ENCODE results near the gene GHR.

GHR gene

DNA sequence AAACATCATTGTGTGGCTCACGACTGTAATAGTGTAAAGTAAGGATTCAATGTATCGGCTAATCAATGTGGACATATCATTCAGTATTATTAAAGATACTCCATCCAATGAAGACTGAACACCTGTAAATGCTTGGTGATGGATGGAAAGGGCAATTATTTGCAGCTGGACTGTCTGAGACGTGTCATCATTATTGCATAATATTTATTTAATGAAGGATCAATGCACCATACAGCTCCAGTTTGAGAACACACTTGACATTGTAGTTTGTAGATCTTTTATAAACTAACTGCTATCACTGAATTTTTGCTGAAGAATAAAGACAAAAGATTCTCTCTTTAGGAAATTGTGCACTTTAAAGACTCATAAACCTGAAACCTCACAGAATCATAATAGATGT is 215.7 kb downstream of the GHR start:
- no peak overlapping the region for H3K4me3 ChIP-seq (ENCODE audit: low read depth, low read length)
- POLR2A ChIA-PET: no interaction called here
- DNase-seq (ENCODE audit: low read depth, low spot score): no peak
- CTCF ChIA-PET: no interaction called here
- TF ChIP-seq, protein P1, sequence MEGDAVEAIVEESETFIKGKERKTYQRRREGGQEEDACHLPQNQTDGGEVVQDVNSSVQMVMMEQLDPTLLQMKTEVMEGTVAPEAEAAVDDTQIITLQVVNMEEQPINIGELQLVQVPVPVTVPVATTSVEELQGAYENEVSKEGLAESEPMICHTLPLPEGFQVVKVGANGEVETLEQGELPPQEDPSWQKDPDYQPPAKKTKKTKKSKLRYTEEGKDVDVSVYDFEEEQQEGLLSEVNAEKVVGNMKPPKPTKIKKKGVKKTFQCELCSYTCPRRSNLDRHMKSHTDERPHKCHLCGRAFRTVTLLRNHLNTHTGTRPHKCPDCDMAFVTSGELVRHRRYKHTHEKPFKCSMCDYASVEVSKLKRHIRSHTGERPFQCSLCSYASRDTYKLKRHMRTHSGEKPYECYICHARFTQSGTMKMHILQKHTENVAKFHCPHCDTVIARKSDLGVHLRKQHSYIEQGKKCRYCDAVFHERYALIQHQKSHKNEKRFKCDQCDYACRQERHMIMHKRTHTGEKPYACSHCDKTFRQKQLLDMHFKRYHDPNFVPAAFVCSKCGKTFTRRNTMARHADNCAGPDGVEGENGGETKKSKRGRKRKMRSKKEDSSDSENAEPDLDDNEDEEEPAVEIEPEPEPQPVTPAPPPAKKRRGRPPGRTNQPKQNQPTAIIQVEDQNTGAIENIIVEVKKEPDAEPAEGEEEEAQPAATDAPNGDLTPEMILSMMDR (IDR thresholded peaks at IDR 0.05; ENCODE audit: insufficient read depth, low read length, missing control alignments): no peak

DNA sequence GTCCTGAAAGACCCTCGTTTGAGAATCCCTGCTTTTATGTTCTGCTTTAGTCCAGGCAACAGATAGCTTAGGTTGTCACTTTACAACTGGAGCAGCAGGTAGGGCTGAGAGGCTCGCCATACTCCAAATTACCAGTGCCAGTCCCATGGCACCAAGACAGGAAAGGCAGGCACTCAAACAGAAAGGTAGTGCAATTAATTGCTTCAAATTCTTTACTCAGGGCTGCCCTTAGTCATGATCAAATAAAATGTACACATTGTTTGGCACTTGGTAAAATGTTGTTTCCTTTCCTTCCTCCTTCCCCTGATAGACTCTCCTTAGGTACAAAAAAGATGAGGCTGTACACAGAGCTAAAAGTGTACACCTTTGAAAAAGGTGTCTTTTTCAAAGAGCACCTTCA is 217.6 kb downstream of the GHR start:
- H3K4me3 ChIP-seq (ENCODE audit: low read depth, low read length): no peak overlapping the region
- TF ChIP-seq, protein P1 (IDR thresholded peaks at IDR 0.05; ENCODE audit: insufficient read depth, low read length, missing control alignments): no peak
- DNase-seq (ENCODE audit: low read depth, low spot score): no peak
- POLR2A ChIA-PET: no interaction called here
- CTCF ChIA-PET: no interaction called here

DNA sequence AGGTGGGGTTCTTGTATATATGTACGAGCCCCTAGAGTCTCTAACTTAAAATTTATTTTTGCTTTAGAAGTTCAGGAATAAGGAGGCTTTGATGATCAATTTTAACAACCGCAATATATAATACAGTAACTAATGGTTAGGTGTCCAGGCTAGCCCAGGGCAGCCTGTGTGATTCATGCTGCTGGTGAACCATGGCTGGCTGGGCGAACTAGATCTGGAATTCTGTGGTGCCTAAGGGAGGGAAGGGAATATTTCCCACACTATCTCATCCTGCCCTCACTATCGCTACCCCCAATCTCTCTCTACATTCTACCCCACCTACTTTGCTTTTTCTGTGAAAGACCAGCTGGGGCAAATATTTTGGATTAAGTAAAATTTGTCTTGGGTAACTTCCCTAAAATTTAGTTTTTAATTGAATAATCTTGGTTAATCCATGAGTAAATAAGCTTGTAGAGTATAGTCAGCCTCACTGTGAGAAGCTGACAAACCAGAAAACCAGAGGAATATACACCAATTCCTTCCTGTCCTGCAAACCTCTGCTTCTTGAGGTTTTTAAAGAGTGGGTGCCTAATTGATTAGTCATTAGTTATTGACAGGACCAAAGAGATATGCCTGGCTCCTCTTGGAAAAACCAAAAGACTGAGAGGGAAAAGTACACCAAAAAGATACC is 218.2 kb downstream of the GHR start:
- H3K4me3 ChIP-seq (ENCODE audit: low read depth, low read length): no peak overlapping the region
- TF ChIP-seq, protein P1 (IDR thresholded peaks at IDR 0.05; ENCODE audit: insufficient read depth, low read length, missing control alignments): no peak
- CTCF ChIA-PET: no interaction called here
- POLR2A ChIA-PET: no interaction called here
- DNase-seq (ENCODE audit: low read depth, low spot score): no peak

DNA sequence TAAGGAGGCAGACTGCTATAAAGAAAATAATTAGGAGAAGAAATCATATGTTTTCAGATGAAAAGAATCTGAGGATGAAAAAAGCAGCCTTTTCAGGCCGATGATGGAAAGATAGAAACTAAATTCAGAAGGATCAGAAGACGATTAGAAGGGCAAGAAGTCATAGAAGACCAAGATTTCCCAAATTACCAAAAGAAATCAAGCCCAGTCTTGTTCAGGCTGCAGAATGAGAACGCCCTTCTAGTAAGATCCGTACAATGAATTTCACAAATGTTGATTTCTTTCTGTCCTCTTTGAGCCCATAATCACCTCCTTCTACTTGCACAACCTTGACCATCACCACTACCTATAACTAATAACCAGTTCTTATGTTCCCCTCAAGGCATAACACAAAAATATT is 218.8 kb downstream of the GHR start:
- H3K4me3 ChIP-seq (ENCODE audit: low read depth, low read length): no peak overlapping the region
- POLR2A ChIA-PET: no interaction called here
- CTCF ChIA-PET: no interaction called here
- DNase-seq (ENCODE audit: low read depth, low spot score): no peak
- TF ChIP-seq, protein P1 (IDR thresholded peaks at IDR 0.05; ENCODE audit: insufficient read depth, low read length, missing control alignments): no peak

DNA sequence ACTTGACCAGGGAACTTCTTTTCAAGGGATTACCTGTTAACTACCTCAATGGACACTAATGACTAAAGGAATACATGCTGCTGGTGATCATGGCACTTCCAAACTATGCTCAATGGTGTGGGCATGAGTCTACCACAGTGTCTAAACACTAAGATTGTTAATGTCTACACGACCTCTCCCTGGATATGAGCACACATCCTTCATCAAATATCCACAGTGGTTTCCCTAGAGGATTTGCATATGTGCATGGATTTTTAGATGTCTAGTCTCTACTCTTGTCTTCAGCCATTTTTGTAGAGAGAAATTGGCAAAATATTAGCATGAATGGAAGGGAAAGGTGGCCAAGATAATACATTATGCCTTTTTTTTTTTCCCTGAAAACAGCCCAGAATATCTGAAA is 220.1 kb downstream of the GHR start:
- CTCF ChIA-PET: no interaction called here

DNA sequence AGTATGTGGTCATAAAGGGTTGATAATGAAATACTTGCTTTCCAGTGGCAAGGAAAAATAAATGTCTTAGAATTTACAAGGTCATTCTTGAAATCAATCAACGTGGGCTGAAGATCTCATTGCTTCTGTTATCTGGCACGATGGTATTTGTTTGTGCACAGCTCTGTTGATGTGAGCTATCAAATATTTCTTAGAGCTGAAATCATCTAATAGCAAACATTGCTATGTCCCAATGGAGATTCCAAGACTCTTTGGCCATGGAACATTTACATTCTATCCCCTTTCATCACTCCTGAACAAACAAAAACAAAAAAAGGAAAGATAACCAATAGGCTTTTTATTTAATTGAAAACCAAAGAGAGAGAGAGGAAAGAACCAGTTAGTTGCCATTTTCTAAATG is 221.9 kb downstream of the GHR start:
- CTCF ChIA-PET: interaction anchor here (0.8 kb wide), 1 partner anchor 11 kb away, joined by 3 read pairs; no protein-coding TSS in a partner anchor

More for the DNA sequence above, 220.1 kb downstream of the GHR start:
- no peak for DNase-seq (ENCODE audit: low read depth, low spot score)
- POLR2A ChIA-PET: no interaction called here
- TF ChIP-seq, protein P1 (IDR thresholded peaks at IDR 0.05; ENCODE audit: insufficient read depth, low read length, missing control alignments): no peak
- H3K4me3 ChIP-seq (ENCODE audit: low read depth, low read length): no peak overlapping the region

More for the DNA sequence above, 221.9 kb downstream of the GHR start:
- no peak for DNase-seq (ENCODE audit: low read depth, low spot score)
- POLR2A ChIA-PET: no interaction called here
- no peak overlapping the region for H3K4me3 ChIP-seq (ENCODE audit: low read depth, low read length)
- TF ChIP-seq, protein P1 (IDR thresholded peaks at IDR 0.05; ENCODE audit: insufficient read depth, low read length, missing control alignments): no peak

All from AG04449 (cell line).